NCI-H146 (cell line): Measurements from ENCODE around the gene SMAD3.

Experiments
- DNase-seq: peaks from one replicate; lab custom pipeline; 2025; lab: John Stamatoyannopoulos, UW

The SMAD3 gene

GRCh38 chr15:67161881-67162280 lies 96.5 kb downstream of the SMAD3 start:
- DNase-seq = no peak

- DNase-seq = no peak
These were observed 97.8 kb downstream of the SMAD3 start for GRCh38 chr15:67163180-67163579.

- no peak for DNase-seq
These were observed 99.0 kb downstream of the SMAD3 start for GRCh38 chr15:67164401-67164791.

DNA sequence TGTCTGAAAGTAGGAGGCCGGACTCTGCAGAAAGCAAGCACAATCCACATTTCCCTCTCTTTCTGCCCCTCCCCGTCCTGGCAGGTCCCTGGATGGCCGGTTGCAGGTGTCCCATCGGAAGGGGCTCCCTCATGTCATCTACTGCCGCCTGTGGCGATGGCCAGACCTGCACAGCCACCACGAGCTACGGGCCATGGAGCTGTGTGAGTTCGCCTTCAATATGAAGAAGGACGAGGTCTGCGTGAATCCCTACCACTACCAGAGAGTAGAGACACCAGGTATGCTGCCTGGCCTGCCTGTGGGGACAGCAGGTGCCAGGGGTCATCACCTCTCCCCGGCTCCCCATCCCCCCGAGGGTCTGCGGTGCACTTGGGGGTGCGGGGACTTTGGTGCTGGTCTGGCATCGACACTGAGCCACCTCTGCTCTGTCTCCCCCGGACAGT lies 99.4 kb downstream of the SMAD3 start:
- no peak for DNase-seq

- DNase-seq = no peak
These were observed 100.2 kb downstream of the SMAD3 start for GRCh38 chr15:67165254-67166253.

GRCh38 chr15:67166280-67167009 lies 101.0 kb downstream of the SMAD3 start:
- DNase-seq = no peak

- DNase-seq = no peak
These were observed 101.7 kb downstream of the SMAD3 start for GRCh38 chr15:67167091-67167490.

DNA sequence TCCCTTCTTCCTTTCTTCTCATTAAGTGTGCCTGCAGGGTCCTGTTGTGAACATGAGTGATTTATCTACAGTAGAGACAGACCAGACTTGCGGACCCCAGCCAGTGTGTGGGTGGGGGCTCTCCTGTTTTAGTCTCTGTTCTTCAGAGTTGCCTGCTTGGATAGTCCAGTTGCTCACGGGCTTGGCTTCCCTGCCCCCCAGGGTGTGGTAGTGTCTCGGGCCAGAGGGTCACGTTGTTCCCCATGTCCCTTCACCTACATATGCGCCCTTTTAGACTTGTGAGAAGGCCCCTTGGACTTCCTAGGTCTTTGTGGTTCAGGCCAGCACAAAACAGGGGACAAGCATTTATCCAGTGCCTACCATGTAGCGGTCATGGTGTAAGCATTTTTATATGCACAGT lies 103.3 kb downstream of the SMAD3 start:
- DNase-seq = no peak

DNA sequence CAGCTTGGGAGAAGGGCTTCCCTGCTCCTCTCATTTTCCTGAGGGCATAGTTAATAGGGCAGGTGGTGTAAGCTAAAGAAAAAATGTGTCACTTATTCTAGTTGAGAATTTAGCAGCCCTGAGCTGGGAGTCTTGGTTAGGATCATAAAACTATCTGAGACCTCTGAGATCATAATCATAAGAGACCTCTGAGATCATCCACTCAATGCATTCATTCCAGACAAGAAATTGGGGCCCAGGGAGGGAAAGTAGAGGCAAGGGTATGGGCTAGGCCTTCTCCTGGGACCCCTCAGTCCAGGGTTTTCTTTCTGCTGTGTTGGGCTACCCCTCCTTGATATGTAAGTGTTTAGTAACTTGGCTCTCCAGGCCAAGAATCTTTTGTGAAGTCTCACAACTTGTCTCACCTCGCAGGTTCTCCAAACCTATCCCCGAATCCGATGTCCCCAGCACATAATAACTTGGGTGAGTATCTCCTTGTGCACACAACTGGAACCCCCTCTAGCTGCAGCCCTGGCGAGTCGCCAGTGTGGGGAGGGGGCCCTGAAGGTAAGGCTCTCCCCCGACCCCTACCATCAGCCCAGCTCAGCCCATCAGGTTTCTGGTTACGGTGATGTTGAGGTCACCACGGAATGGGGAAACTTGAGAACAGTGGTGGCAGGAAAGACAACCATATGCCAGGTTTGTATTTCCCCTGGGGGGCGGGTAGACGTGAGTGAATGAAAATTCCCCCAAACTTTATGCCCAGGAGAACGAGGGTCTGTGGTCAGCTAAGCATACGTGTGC lies 104.9 kb downstream of the SMAD3 start:
- DNase-seq = no peak

DNA sequence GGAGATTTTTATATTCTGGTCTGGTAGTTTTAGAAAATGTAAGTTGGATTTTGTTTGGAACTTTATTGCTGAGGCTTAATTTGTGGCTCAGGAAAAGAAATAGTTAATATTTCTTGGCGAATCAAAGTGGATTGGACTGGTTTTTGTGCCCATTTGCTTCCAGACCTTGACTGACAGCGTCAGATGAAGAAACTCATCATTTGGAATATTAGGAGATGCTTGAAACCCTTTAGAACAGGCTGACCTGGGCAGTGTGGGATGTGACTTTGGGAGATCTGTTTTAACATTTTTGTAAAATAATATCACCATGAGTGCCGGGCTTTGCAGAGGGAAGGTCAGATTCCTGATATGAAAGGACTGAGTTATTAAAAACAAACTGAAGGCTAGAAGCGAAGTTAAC lies 106.1 kb downstream of the SMAD3 start:
- DNase-seq = no peak

GRCh38 chr15:67172172-67172571 lies 106.8 kb downstream of the SMAD3 start:
- DNase-seq = no peak

- no peak for DNase-seq
These were observed 107.6 kb downstream of the SMAD3 start for GRCh38 chr15:67173005-67173404.

DNA sequence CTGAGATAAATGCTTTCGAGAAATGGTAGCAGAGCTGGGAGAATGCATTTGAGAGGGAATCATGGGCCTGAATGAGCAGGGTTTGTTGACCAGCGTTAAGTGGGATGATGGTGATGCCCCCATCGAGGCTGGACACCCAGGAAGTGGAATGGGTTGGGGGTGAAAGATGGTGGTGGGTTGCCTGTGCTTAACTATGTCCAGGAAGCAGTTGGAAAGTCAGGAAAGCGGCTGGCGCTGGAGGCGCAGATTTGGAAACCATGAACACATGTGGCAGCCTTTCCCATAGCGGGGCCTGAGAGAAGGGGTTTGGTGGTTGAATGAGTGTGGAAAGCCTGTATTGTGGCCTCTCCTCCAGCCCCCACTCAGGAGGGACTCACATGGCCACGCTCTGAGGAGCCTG lies 108.4 kb downstream of the SMAD3 start:
- no peak for DNase-seq

GRCh38 chr15:67174446-67174845 lies 109.0 kb downstream of the SMAD3 start:
- DNase-seq = no peak

- DNase-seq = peak; percentile 48
These were observed 109.6 kb downstream of the SMAD3 start for GRCh38 chr15:67174864-67175573.

DNA sequence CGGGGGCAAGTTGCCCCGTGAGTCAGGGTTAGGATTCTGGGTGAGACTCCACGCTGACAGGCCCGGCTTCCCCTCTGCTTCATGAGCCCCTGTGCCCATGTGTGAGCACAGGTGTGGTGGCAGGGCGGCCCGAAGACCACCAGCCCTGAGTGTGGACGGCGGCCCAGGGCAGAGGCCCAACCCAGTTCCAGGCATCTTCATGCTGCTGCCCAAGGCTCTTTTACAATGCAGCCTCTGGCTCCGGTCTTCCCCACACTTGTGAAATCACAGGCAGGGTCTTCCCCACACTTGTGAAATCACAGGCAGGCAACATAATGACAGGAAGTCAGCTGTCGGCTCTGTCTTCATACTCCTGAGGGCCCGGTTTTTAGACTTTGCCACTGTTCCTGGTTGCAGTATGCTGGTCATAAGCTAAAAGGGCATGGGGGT lies 110.3 kb downstream of the SMAD3 start:
- no peak for DNase-seq

GRCh38 chr15:67176195-67176971 lies 111.0 kb downstream of the SMAD3 start:
- DNase-seq = no peak

DNA sequence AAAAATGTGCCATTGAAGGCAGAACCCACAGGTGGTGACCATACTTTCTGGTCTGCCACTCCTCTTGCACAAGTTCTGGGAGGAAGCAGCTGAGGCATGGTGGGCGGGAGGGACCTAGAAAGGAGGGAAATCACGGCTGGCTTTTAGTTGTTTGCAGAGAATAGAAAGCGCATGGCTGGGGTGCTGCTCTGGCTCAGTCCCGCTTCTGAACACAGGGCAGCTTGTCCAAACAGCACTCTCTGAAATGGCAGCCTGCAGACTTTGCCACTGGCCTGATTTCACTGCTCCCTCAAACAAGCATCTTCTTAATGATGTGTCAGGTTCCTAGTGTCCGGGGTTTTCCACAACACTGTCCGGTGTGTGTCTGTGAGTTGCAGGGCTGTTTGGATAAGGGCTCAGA lies 112.3 kb downstream of the SMAD3 start:
- DNase-seq = no peak

DNA sequence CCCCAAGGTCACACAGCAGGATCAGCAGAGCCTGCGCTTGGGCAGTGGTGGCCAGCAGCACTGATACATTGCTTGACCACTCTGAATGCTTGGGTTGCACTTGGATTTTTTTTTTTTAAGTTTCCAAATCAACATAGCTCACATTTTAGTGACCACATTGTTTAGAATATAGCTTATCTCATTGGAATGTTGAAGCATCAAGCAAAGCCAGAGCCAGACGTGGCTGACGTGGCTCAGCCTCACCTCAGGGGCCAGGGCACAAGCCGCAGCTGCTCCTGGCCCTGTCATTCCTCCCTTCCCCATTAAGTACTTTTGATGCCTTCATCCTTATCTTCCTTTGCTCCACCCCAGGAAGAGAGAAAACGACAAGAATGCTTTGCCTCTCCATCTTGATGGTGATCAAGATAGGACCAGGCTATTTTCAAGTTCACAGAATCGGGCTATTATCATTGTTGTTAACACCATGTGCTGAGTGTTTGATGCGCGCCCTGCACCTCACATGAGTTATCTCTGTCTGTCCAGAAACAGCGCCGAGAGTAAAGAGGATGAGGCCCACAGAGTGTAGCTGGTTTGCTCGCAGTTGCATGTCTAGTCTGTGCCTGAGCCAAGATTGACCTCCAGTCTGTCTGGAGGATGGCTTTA lies 113.3 kb downstream of the SMAD3 start:
- no peak for DNase-seq

- no peak for DNase-seq
These were observed 114.1 kb downstream of the SMAD3 start for GRCh38 chr15:67179411-67179995.
